Lung (tissue), 12 donors: ENCODE data around the gene CDKL1. TPM values are rescaled to one million over a fixed set of nuclear protein-coding genes. Genes with fewer than 3 reads are reported as not detected.

Experiments
- ATAC-seq: fragments of 200-7000 bp; cut with Tn5 transposase; one replicate; pipeline ENCODE4 v1.9.1; 2020; ENCODE audit warnings: moderate number of reproducible peaks; ENCODE audit not compliant: insufficient read depth, low FRiP score
- DNase-seq, 3 donors: peaks; one replicate each; pipeline ENCODE4 v3.0.0-alpha.2; 2013 to 2017
- H3K27ac ChIP-seq, 2 donors: one replicate each; pipeline ENCODE4 v1.5.1; 2013; ENCODE audit warnings: mild to moderate bottlenecking in 2 of 2, moderate library complexity in 2 of 2, control low read depth in 1 of 2, inconsistent platforms in 1 of 2, low read depth in 1 of 2, low read length in 1 of 2
- H3K27me3 ChIP-seq, 3 donors: one replicate each; pipeline ENCODE4 v1.5.1; 2013; ENCODE audit warnings: low read length in 2 of 3; ENCODE audit not compliant: control insufficient read depth in 3 of 3, insufficient read depth in 3 of 3
- H3K36me3 ChIP-seq, 4 donors: one replicate each; pipeline ENCODE4 v1.5.1; 2013; ENCODE audit warnings: low read length in 4 of 4, mild to moderate bottlenecking in 1 of 4, moderate library complexity in 1 of 4; ENCODE audit not compliant: control insufficient read depth in 4 of 4, insufficient read depth in 4 of 4
- H3K4me1 ChIP-seq, 5 donors: one replicate each; pipeline ENCODE4 v1.5.1; 2013; ENCODE audit warnings: low read length in 5 of 5, mild to moderate bottlenecking in 2 of 5, moderate library complexity in 1 of 5; ENCODE audit not compliant: control insufficient read depth in 5 of 5, insufficient read depth in 5 of 5
- H3K4me3 ChIP-seq: one replicate; pipeline ENCODE4 v1.5.1; 2013; ENCODE audit warnings: mild to moderate bottlenecking, control low read depth, moderate library complexity
- H3K9ac ChIP-seq, 2 donors: one replicate each; pipeline ENCODE4 v1.5.1; 2013; ENCODE audit warnings: low read length in 2 of 2, control low read depth in 1 of 2; ENCODE audit not compliant: insufficient read depth in 1 of 2
- H3K9me3 ChIP-seq, 4 donors: one replicate each; pipeline ENCODE4 v1.5.1; 2013; ENCODE audit warnings: low read length in 3 of 4, mild to moderate bottlenecking in 1 of 4, moderate library complexity in 1 of 4; ENCODE audit not compliant: control insufficient read depth in 4 of 4, insufficient read depth in 3 of 4
- CTCF ChIP-seq: IDR thresholded peaks from 2 replicates; pipeline ENCODE4 v1.5.1; 2012; ENCODE audit warnings: mild to moderate bottlenecking; ENCODE audit errors: control extremely low read depth, extremely low read depth
- WGBS, 2 donors: extraction: QIAGEN DNeasy Blood & Tissue Kit; methylation state at CpG; one replicate each; pipeline ENCODE4 v1.1.7; 2013; 5-methylcytosine and 5-hydroxymethylcytosine counted together
- polyA plus RNA-seq, 2 donors: library from polyadenylated mRNA; stranded (reverse); fragments of 200-250 nt; gene quantifications; one replicate each; pipeline ENCODE4 v1.2.1, GENCODE V29; 2013
- total RNA-seq, 2 donors: library from RNA; depleted of rRNA in 1 of 2; stranded (reverse); fragments of >200 nt in 1 of 2; gene quantifications; one replicate each; pipeline ENCODE4 v1.2.1, GENCODE V29; 2014 to 2021
- donor health status: control.
- donor health status: control.
- donor health status: Bipolar disorder and iron deficiency.
- donor health status: healthy.
- donor health status: DM: yes; HTN: yes; CAD: no.

The CDKL1 gene
- total and polyA plus RNA-seq, 4 donors: 3.8 to 28.2 (median 16.3) TPM

GRCh38 chr14:50407111-50407812, 10.6 kb upstream of the CDKL1 start:
- Histone ChIP-seq H3K27me3 (no peaks in the 10 kb centered on the region), H3K9ac (no peak overlapping the region), H3K36me3 (no peaks in the 10 kb centered on the region), H3K27ac (no peak overlapping the region), H3K9me3 (peaks cover 0 to 3% (median 0%) of the 10 kb centered on the region in 4 donors), H3K4me3 (no peak overlapping the region), H3K4me1 (peaks cover 0 to 30% (median 5%) of the 10 kb centered on the region in 5 donors)
- ATAC-seq (no peak), DNase-seq (peak in 2 of 3 donors; percentile 44 to 54)
- no peak for TF ChIP-seq CTCF
- WGBS, 2 donors: 83 to 87% methylated on average over 6 of the region's 6 CpGs

GRCh38 chr14:50403419-50403818, 6.7 kb upstream of the CDKL1 start:
- Histone ChIP-seq H3K4me3 (no peak overlapping the region), H3K27me3 (no peaks in the 10 kb centered on the region), H3K36me3 (no peaks in the 10 kb centered on the region), H3K27ac (no peak overlapping the region), H3K9me3 (no peaks in the 10 kb centered on the region), H3K4me1 (peaks cover 0 to 42% (median 5%) of the 10 kb centered on the region in 5 donors), H3K9ac (no peak overlapping the region)
- no peak for TF ChIP-seq CTCF
- ATAC-seq (no peak), DNase-seq (peak; percentile 78 to 98 (median 97))

- Histone ChIP-seq H3K36me3 (no peaks in the 10 kb centered on the region), H3K4me1 (peaks cover 0 to 46% (median 5%) of the 10 kb centered on the region in 5 donors), H3K9me3 (no peaks in the 10 kb centered on the region), H3K27me3 (no peaks in the 10 kb centered on the region), H3K9ac (no peak overlapping the region), H3K27ac (no peak overlapping the region), H3K4me3 (no peak overlapping the region)
- no peak for TF ChIP-seq CTCF
- WGBS, 2 donors: 44 to 63% methylated on average over 1 of the region's 1 CpG
- no peak for DNase-seq
- ATAC-seq: no peak
Observed at GRCh38 chr14:50402965-50403364, 6.3 kb upstream of the CDKL1 start.
